Endothelial cell (in vitro differentiated cells): ENCODE results near the gene SNX32. TPM values are rescaled to one million over a fixed set of nuclear protein-coding genes. Genes with fewer than 3 reads are reported as not detected.

Source experiments
- DNase-seq: peaks from one replicate; pipeline ENCODE4 v3.0.0; 2021; ENCODE audit warnings: low spot score
- H3K27ac Mint-ChIP-seq: one replicate; pipeline ENCODE4 v1.8.0; 2021; ENCODE audit warnings: mixed read lengths, inconsistent platforms; ENCODE audit not compliant: unreplicated experiment
- H3K27me3 Mint-ChIP-seq: one replicate; pipeline ENCODE4 v1.8.0; 2021; ENCODE audit warnings: mild to moderate bottlenecking, moderate library complexity, mixed read lengths, inconsistent platforms; ENCODE audit not compliant: unreplicated experiment
- H3K36me3 Mint-ChIP-seq: one replicate; pipeline ENCODE4 v1.8.0; 2021; ENCODE audit warnings: mild to moderate bottlenecking, low read depth, mixed read lengths, inconsistent platforms; ENCODE audit not compliant: unreplicated experiment
- H3K4me1 Mint-ChIP-seq: one replicate; pipeline ENCODE4 v1.8.0; 2021; ENCODE audit warnings: mild to moderate bottlenecking, mixed read lengths, inconsistent platforms; ENCODE audit not compliant: unreplicated experiment
- H3K4me3 Mint-ChIP-seq: one replicate; pipeline ENCODE4 v1.8.0; 2021; ENCODE audit warnings: mild to moderate bottlenecking, mixed read lengths, inconsistent platforms; ENCODE audit not compliant: unreplicated experiment
- H3K9me3 Mint-ChIP-seq: one replicate; pipeline ENCODE4 v1.8.0; 2021; ENCODE audit warnings: mixed read lengths, inconsistent platforms; ENCODE audit not compliant: unreplicated experiment
- total RNA-seq: library from RNA; stranded (reverse); fragmentation: NEBNext Ultra II Directional; extraction: Animal tissue kit (Norgen Biotek cat#: 25700); gene quantifications from one replicate; pipeline ENCODE4 v1.2.1, GENCODE V29; 2021; ENCODE audit not compliant: unreplicated experiment
- TF ChIP-seq, protein P1 (sequence below): fragments of 200-600 bp; sonication (generic); IDR thresholded peaks from one replicate; pipeline ENCODE4 v1.5.0; 2021; ENCODE audit warnings: antibody characterized with exemption; ENCODE audit not compliant: unreplicated experiment

SNX32 gene
- total RNA-seq, 1 donor from 2014 or later, result 1.2 TPM

DNA sequence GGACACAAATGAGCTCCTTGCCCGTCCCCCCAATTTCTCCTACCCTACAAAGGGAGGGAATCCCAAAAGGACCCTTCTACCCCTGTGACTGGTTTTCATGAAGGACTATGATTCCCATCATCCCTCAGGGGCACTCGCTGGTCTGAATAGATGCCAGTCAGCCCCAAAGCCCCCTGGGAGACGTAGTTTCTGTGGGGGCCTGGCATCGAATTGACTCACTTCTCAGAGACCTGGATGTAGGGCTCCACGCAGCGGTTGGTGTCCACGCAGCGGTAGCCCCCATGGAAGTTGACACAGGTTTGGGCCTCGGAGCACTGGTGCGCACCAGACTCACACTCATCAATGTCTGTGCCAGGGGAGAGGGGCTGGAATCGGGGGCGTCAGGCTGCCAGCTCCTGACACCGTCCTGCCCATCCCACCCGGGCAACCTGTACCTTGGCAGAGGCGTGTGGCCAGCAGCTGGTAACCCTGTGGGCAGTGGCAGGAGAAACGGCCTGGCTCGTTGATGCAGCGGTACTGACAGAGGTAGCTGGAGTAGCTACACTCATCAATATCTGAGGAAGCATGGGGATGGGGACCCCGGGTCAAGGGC is 34.4 kb downstream of the SNX32 start:
- no peak for DNase-seq
- H3K27me3 Mint-ChIP-seq, result peaks cover 25% of the 10 kb centered on the region
- no peaks in the 10 kb centered on the region for H3K9me3 Mint-ChIP-seq
- H3K4me3 Mint-ChIP-seq, result no peak overlapping the region
- TF ChIP-seq, protein P1, sequence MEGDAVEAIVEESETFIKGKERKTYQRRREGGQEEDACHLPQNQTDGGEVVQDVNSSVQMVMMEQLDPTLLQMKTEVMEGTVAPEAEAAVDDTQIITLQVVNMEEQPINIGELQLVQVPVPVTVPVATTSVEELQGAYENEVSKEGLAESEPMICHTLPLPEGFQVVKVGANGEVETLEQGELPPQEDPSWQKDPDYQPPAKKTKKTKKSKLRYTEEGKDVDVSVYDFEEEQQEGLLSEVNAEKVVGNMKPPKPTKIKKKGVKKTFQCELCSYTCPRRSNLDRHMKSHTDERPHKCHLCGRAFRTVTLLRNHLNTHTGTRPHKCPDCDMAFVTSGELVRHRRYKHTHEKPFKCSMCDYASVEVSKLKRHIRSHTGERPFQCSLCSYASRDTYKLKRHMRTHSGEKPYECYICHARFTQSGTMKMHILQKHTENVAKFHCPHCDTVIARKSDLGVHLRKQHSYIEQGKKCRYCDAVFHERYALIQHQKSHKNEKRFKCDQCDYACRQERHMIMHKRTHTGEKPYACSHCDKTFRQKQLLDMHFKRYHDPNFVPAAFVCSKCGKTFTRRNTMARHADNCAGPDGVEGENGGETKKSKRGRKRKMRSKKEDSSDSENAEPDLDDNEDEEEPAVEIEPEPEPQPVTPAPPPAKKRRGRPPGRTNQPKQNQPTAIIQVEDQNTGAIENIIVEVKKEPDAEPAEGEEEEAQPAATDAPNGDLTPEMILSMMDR, result no peak
- no peak overlapping the region for H3K27ac Mint-ChIP-seq
- H3K4me1 Mint-ChIP-seq, result peaks cover 43% of the 10 kb centered on the region
- peaks cover 27% of the 10 kb centered on the region for H3K36me3 Mint-ChIP-seq

DNA sequence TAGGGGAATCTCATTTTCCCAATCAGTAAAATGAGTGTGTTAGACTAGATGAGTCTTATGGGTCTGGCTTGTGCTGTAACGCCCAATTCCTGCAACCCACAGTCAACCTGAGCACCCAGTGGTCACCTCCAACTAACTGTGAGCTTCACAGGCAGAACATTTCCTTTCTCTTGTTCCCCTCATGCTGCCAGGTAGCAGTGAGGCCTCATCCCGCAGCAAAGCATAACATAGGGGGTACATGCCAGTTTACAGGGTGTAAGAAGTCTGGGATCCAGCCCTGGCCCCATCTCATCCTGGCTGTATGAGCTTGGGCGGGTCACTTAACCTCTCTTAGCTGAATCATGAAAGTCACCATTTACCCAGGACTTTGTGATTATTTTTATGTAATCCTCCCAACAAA is 35.1 kb downstream of the SNX32 start:
- peaks cover 43% of the 10 kb centered on the region for H3K4me1 Mint-ChIP-seq
- peak overlapping the region; percentile 69 for H3K4me3 Mint-ChIP-seq
- peaks cover 26% of the 10 kb centered on the region for H3K27me3 Mint-ChIP-seq
- H3K36me3 Mint-ChIP-seq, result peaks cover 28% of the 10 kb centered on the region
- no peak for DNase-seq
- no peak overlapping the region for H3K27ac Mint-ChIP-seq
- TF ChIP-seq, protein P1, result no peak
- no peaks in the 10 kb centered on the region for H3K9me3 Mint-ChIP-seq

DNA sequence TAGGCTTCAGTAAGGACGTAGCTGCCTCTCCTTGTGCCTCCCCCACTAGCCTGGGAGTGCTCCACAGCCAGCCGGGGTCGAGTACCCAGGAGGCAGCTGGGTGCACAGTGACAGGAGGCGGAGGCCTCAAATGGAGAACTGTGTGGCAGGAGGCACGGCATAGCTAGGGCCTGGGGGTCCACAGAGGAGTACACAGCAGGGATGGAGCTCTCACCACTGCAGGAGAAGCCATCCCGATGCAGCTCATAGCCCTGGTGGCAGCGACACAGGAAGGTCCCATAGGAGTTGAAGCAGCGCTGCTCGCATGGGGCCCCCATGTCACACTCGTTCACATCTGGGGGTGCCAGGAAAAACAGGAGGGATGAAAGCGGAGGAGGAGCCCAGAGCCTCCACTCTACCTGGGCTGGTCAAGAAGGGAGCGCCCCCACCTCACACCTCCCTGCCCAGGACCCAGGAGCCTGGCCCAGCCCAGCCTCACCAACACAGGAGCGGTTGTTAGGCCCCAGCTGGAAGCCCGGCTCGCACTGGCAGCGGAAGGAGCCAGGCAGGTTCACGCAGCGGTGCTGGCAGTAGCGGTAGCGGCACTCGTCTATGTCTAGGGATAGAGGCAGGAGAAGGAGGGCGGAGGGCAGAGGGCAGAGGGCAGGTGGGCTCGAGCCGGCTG is 36.0 kb downstream of the SNX32 start:
- peaks cover 24% of the 10 kb centered on the region for H3K36me3 Mint-ChIP-seq
- H3K9me3 Mint-ChIP-seq, result no peaks in the 10 kb centered on the region
- peaks cover 27% of the 10 kb centered on the region for H3K27me3 Mint-ChIP-seq
- H3K4me1 Mint-ChIP-seq, result peaks cover 43% of the 10 kb centered on the region
- TF ChIP-seq, protein P1, result no peak
- DNase-seq, result no peak
- no peak overlapping the region for H3K27ac Mint-ChIP-seq
- H3K4me3 Mint-ChIP-seq, result peak overlapping the region; percentile 85

GRCh38 chr11:65870307-65870658 is 36.5 kb downstream of the SNX32 start:
- Mint-ChIP-seq H3K36me3 (peaks cover 20% of the 10 kb centered on the region), H3K4me3 (peak overlapping the region; percentile 85), H3K4me1 (peaks cover 43% of the 10 kb centered on the region), H3K9me3 (no peaks in the 10 kb centered on the region), H3K27me3 (peaks cover 27% of the 10 kb centered on the region), H3K27ac (peak overlapping the region; percentile 80)
- DNase-seq, result no peak
- TF ChIP-seq, protein P1, result no peak
